NCI-H524 (cell line): ENCODE data around the gene SUOX.
"Not testable (repeated sequence)": the region's sequence is repeated elsewhere in the genome, so short reads cannot be mapped to it uniquely, and the experiment has no call there.

ENCODE experiments used
- DNase-seq, 2 experiments: peaks; one replicate each; lab custom pipeline; 2025; lab: John Stamatoyannopoulos, UW

Gene SUOX

DNA sequence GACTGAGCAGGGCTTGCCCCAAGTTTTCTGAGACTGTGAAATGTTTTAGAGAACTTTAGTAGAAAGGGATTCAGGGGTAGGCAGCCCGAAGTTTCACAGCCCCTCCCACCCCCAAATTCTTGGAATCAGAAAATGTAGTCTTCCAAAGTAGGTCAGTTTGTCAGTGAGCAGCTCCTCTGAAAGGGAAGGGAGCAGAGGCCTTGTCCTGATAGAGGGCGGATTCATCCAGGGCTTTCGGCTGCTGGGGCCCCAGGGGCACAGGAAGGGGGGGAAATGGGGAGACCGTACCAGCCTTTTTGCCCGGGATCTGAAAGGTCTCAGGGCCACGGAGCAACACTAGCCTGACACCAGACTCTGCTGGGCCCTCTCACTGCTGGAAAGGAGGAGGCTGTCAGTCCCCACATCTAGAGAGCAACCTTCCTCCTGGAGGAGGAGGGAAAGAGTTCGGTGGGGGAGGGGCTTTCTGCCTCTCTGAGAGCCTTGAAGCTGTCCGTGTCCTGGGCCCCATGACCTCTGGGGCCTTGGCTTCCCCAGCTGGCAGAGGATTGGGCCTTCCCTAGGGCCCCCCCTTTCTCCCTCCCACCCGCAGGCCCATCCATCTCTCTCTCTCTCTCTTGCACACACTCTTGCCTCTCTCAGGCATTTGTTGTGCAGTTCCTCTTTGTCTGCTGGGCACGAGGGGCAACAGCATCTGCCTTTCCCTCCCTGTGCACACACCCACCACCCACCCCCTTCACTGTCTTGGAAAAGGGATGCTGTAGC lies 23.5 kb downstream of the SUOX start, which contains the start of gene IKZF4:
Gene IKZF4, plus strand, starts transcription at position 621 of the 762 bp plus-strand sequence. CDS start 451 bp downstream, outside the sequence.
- no peak for DNase-seq

DNA sequence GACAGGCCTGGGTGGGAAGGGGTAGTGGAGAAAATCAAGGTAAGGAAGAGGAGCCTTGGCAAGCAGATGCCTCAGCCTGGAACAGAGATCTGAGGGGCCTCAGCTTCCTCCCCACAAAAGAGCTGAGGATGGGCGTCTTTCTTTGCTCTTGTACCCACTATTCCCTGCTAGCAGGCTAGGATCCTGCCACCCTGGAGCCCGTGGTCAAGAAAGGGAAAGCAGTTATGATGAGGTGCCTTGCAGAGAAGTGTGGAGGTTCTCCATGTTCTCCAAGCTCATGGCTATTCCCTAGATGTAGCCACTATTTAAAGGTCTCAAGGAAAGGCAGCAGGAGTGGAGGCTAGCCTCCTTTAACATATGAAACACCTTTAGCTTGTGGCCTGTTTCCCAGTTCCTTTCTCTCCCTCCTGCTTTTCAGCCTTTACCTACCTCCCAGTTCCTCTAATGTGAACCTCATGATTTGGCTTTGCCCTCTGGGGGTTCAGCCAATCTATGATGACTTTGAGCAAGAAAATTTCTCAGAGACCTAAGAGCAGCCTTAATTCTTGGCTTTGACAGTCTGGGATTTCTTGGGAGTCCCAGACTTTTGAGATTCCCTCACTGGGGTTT lies 24.9 kb downstream of the SUOX start:
- DNase-seq = no peak

DNA sequence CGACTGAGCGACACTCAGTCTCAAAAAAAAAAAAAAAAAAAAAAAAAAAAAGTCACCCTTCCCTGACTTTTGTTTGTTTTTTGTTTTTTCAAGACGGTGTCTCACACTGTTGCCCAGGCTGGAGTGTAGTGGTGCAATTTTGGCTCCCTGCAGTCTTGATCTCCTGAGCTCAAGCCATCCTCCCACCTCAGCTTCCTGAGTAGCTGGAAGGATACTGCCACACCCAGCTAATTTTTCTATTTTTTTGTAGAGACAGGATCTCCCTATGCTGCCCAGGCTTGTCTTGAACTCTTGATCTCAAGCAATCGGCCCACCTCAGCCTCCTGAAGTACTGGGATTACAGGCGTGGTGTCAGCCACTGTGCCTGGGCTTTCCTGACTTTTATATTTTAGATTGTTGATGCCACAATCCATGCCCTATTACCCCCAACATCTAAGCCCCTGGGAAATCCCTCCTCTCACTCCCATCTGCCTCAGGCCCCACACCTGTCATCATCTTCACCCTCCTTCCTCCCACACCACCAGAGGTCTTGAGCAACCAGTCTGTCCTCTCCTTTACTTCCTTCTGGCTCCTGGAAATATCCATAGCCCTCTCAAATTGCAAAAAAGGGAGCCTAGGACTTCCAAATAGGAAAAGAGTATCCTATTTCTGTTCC lies 31.6 kb downstream of the SUOX start:
- DNase-seq = peak; percentile 32 to 56

DNA sequence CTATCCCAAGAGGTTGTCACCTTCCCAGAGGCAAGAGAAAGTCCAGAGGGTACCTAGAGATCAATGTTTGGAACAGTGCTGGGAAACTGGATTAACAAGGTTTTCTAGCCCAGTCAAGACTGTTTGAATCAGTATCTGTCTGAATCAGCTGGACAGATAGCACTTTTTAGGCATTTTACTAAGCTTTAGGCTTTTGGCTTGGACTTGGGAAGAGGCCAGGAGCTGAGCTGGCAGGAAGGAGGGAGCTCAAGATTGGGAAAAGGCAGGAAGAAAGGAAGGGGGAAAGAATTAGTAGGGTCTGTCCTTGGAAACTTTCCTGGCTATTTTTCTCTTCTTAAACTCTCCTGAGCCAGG lies 32.1 kb downstream of the SUOX start:
- DNase-seq = no peak

DNA sequence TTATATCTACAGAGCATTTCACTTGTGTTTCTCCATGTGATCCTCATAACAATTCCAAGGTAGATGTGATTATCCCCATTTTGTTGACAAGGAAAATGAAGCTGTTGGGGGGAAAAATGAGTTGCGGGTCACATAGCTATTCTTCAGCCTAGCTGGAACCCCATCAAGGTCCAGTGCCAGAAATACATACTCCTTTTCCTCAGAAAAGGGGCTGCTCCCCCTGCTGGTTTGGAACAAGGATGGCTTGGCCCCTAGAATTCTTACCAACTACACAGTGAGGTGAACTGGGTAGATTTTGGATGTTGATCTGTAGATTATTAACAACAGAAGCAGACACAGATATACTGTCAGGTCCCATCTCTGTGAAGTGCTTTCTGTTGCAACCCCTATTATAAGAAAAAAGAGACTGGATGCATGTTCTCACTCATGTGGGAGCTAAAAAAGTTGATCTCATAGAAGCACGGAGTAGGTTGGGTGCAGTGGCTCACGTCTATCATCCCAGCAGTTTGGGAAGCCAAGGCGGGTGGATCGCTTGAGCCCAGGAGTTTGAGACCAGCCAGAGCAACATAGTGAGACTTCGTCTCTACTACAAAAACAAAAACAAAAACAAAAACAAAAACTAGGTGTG lies 32.7 kb downstream of the SUOX start:
- DNase-seq = peak; percentile 40 to 62

DNA sequence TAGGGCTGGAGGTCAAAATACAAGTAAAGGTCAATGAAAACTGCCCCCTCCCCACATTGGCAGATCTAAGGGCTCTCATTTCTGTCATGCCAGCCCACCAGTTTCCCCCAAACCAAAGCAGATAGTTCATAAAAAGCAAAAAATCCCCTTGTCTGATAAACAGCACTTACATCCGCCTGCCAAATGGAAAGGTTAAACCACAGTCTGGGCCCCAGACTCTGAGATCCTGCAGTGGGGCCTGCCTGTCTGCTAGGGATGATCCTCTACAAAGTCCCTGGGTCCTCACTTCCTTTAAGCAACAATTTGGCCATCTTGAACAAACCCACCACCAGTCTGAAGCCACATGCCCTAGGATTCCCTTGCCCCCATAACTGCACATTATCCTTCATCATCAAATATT lies 34.9 kb downstream of the SUOX start:
- no peak for DNase-seq

DNA sequence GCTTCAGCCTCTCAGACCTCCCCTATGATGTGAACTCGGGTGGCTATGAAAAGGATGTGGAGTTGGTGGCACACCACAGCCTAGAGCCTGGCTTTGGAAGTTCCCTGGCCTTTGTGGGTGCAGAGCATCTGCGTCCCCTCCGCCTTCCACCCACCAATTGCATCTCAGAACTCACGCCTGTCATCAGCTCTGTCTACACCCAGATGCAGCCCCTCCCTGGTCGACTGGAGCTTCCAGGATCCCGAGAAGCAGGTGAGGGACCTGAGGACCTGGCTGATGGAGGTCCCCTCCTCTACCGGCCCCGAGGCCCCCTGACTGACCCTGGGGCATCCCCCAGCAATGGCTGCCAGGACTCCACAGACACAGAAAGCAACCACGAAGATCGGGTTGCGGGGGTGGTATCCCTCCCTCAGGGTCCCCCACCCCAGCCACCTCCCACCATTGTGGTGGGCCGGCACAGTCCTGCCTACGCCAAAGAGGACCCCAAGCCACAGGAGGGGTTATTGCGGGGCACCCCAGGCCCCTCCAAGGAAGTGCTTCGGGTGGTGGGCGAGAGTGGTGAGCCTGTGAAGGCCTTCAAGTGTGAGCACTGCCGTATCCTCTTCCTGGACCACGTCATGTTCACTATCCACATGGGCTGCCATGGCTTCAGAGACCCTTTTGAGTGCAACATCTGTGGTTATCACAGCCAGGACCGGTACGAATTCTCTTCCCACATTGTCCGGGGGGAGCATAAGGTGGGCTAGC lies 37.7 kb downstream of the SUOX start:
- DNase-seq = no peak

DNA sequence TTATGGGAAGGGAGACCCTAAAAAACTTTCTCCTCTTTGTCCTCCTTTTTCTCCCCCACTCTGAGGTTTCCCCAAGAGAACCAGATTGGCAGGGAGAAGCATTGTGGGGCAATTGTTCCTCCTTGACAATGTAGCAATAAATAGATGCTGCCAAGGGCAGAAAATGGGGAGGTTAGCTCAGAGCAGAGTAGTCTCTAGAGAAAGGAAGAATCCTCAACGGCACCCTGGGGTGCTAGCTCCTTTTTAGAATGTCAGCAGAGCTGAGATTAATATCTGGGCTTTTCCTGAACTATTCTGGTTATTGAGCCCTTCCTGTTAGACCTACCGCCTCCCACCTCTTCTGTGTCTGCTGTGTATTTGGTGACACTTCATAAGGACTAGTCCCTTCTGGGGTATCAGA lies 40.1 kb downstream of the SUOX start:
- no peak for DNase-seq

DNA sequence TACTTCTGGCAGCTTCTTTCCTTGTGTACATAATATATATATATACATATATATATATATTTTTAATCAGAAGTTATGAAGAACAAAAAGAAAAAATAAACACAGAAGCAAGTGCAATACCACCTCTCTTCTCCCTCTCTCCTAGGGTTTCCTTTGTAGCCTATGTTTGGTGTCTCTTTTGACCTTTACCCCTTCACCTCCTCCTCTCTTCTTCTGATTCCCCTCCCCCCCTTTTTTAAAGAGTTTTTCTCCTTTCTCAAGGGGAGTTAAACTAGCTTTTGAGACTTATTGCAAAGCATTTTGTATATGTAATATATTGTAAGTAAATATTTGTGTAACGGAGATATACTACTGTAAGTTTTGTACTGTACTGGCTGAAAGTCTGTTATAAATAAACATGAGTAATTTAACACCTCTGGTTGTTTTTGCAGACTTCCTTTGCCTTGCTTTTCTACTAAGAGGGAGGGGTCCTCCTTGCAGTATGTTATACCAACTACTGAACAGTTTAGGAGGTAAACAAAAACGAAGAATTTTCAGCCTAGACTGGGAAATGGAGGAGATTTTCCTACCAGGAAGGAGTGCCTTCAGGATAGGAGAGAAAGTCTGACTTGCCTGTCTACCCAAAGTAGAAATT lies 41.1 kb downstream of the SUOX start:
- DNase-seq = no peak

DNA sequence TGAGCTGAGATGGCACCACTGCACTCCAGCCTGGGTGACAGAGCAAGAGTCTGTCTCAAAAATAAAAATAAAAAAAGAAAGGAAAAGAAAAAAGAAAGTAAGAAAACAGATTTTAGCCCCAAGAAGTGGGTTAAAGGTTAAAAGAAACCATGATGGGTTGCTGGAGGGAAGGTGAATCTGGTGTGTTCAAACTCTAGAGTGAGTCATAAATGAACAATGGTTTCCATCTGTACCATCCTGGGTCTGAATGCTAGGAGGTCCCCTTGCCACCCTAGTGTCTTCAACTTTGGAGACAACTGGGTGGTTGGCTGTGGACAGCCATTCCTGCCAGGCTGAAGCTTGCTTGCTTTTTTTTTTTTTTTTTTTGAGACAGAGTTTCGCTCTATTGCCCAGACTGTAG lies 43.1 kb downstream of the SUOX start:
- no peak for DNase-seq

DNA sequence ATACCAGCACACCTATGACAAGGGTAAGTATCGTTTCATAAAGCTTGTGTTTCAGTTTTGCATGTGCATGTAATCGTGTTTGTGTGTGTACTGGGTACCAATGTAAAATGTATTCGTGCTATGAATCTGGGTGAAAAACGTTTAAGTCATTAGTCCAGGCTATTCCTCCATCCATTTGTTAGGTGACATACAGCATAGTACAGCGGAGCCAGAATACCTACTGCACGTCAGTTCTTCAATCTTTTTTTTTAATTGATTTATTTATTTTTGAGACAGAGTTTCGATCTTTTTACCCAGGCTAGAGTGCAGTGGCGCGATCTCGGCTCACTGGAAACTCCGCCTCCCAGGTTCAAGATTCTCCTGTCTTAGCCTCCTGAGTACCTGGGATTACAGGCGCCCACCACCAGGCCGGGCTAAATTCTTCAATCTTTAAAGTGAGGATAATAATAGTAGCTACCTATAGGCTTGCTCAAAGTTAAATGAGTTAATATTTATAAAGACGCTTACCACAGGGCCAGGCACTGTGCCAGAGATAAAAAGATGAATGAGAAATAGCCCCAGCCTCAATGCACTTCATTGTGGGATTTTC lies 44.0 kb downstream of the SUOX start:
- DNase-seq = peak in 1 of 2 experiments; percentile 56

DNA sequence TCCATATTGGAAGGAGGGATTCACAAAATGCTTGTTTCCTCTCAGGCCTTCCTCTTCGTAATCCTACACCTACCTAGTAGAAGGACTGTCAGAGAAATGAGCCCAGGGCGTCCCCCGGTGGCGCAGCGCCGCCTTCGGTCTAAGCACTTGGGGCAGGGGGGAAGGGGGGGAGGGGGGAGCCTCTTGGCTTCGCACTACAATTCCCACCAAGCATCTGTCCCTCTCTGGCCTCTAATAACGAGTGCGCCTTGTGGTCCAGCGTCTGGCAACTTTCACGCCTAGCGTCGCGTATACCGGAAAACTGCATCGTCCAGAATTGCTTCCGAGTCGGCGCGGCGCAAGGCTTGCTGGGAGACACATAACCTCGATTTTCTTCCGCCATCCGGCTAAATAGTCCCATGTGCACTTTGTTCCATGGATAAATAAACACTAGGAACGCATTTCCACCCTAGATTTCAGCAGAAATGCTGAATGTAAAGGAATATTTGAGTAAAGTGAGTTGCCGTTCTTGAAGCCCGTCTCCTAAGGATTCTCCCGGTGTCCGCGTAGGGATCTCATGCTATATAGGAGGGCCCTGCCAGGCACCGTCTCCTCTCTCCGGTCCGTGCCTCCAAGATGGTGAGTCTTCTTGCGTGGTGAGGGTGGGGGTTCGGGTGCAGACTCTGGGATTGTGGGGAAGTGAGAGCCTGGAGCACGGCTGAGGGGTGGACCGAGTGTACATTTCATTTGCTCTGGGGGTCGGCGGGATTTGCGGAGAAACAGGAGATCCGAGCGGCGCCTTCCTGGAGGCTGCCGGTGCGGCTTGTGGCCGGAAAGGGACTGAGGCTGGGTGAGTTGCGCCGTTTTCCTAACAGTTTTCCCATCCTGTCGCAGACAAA lies 44.7 kb downstream of the SUOX start, which contains the start of gene RPS26:
Gene RPS26, plus strand, starts transcription at position 367 of the 878 bp plus-strand sequence. Its CDS starts 249 bp downstream, at position 616.
- peak; percentile 97 to 99 for DNase-seq

DNA sequence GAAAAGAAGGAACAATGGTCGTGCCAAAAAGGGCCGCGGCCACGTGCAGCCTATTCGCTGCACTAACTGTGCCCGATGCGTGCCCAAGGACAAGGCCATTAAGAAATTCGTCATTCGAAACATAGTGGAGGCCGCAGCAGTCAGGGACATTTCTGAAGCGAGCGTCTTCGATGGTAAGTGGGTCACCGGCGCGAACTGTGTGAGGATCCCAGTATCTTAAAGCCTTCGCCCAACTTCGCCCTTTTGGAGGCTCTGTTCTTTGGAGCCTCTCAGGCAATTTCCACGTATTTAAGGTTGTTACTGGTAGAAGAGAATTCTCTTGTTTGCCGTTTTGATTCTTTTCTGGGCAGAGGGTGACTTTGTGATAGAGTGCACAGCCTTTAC lies 45.3 kb downstream of the SUOX start:
- not testable (repeated sequence) for DNase-seq

DNA sequence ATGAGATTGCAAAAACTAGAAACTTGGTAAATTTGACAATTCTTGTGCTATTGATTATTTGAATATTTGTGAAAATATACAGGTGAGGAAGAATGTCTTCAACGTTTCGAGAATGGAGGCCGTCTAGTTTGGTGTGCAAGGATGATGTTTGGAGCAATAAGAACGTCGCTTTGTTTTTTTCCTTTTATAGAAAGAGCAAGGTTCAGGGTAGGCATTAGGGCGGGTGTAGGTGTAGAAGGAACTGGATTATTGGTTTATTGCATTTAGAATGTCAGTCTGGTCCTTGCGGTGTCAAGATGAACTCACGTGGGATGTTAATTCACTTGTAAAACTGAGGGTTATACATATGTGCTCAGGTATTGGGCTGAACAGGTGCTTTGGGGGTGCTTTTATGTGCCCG lies 45.8 kb downstream of the SUOX start:
- no peak for DNase-seq

DNA sequence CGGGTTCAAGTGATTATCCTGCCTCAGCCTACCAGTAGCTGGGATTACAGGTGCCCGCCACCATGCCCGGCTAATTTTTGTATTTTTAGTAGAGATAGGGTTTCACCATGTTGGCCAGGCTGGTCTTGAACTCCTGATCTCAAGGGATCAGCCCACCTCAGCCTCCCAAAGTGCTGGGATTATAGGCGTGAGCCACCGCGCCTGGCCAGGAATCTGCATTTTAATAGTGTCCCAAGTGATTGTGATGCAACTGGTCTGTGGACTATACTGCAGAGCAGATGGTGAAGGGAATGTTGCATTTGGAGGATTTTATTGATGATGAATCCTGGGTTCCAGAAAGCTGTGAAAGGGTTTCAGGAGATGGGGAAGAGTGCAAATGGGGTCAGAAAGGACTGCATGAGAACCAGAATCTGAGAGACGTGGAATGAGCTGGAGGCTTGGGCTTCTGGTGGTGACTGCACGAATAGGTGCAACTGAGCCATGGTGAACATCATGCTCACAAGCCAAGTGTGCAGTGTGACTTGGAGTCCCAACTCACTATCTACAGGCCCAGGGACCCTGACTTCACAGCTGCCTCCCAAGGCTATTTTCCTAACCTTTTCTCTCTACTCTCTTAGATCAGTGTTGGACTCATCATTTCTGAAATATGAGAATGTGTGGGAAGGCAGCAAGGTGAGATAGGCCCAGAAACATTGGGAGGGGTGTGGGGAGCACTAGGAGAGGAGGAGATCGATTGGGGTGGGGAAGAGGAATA lies 49.1 kb downstream of the SUOX start:
- peak in 1 of 2 experiments; percentile 4 for DNase-seq

DNA sequence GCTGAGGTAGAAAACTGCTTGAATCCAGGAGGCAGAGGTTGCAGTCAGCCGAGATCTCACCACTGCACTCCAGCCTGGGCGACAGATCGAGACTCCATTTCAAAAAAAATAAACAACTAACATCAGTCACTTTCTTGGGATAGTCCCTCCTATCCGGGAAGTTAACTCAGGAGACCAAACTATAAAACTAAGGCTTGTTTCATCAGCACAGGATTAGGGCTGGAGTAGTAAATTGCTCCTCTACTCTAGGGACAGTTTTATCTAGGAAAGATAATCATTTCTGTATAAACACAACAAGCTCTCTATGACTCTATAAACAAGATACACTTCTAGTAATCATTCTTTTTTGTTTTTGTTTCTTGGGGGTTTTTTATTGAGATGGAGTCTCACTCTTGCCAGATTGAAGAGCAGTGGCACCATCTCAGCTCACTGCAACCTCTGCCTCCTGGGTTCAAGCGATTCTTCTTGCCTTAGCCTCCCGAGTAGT lies 56.4 kb downstream of the SUOX start:
- DNase-seq = no peak
